Epithelial cell of proximal tubule (primary cell): Measurements from ENCODE around the gene CC2D2B. TPM values are rescaled to one million over a fixed set of nuclear protein-coding genes. Genes with fewer than 3 reads are reported as not detected.

Source experiments
- DNase-seq: peaks from one replicate; pipeline ENCODE4 v3.0.0-alpha.2; 2011; ENCODE audit warnings: low read depth
- H3K4me3 ChIP-seq: 2 replicates; pipeline ENCODE4 v1.5.1; 2011; ENCODE audit warnings: low read depth, mild to moderate bottlenecking, low read length
- CTCF ChIP-seq: conservative IDR thresholded peaks from 2 replicates; pipeline ENCODE4 v1.5.1; 2012; ENCODE audit warnings: low read depth, mild to moderate bottlenecking, low read length
- total RNA-seq: library from RNA; depleted of rRNA; stranded (reverse); fragments of >200 nt; gene quantifications from 2 replicates; pipeline ENCODE4 v1.2.3, GENCODE V29; 2015

CC2D2B gene
- total RNA-seq, 1 donor from 2014 or later = 0.52 TPM

- no peak for DNase-seq
- TF ChIP-seq CTCF = no peak
- no peak overlapping the region for H3K4me3 ChIP-seq
Observed at GRCh38 chr10:96053985-96054384, 146.2 kb downstream of the CC2D2B start.

- no peak for DNase-seq
- no peak overlapping the region for H3K4me3 ChIP-seq
- no peak for TF ChIP-seq CTCF
Observed at GRCh38 chr10:96056787-96057186, 149.0 kb downstream of the CC2D2B start.

GRCh38 chr10:96061232-96061631 is 153.5 kb downstream of the CC2D2B start:
- TF ChIP-seq CTCF = no peak
- DNase-seq = no peak
- H3K4me3 ChIP-seq = no peak overlapping the region

GRCh38 chr10:96072674-96073073 is 164.9 kb downstream of the CC2D2B start:
- no peak for DNase-seq
- no peak for TF ChIP-seq CTCF

GRCh38 chr10:96073722-96074121 is 165.9 kb downstream of the CC2D2B start:
- no peak overlapping the region for H3K4me3 ChIP-seq
- DNase-seq = no peak
- no peak for TF ChIP-seq CTCF

More at GRCh38 chr10:96072674-96073073, 164.9 kb downstream of the CC2D2B start:
- H3K4me3 ChIP-seq = no peak overlapping the region

GRCh38 chr10:96074776-96075175 is 167.0 kb downstream of the CC2D2B start:
- no peak overlapping the region for H3K4me3 ChIP-seq
- no peak for DNase-seq
- TF ChIP-seq CTCF = no peak

GRCh38 chr10:96075977-96076376 is 168.2 kb downstream of the CC2D2B start:
- TF ChIP-seq CTCF = no peak

More at GRCh38 chr10:96075977-96076376, 168.2 kb downstream of the CC2D2B start:
- DNase-seq = no peak
- H3K4me3 ChIP-seq = no peak overlapping the region
